ENCODE data around the gene METRNL.

The METRNL gene

DNA sequence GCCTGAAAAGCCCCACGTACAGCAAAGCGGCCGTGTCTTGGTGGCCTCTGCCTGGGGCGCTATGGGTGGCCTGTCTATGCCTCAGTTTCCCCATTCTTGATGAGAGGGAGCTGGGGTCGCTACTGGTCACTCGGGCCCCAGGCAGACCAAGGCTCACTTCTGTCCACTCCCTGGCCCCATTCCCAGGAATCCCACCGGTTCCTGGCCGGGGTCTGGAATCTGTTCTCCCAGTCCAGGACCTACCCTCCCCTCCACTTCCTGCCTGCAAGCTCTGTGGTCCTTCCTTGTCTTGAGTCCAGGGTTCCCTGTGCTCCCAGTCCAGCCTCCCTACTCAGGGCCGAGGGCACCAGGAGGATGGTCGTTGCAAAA is 24.5 kb downstream of the METRNL start:
- DNase-seq (ENCODE audit: extremely low read depth, low read depth) = no peak
- TF ChIP-seq, protein P1, sequence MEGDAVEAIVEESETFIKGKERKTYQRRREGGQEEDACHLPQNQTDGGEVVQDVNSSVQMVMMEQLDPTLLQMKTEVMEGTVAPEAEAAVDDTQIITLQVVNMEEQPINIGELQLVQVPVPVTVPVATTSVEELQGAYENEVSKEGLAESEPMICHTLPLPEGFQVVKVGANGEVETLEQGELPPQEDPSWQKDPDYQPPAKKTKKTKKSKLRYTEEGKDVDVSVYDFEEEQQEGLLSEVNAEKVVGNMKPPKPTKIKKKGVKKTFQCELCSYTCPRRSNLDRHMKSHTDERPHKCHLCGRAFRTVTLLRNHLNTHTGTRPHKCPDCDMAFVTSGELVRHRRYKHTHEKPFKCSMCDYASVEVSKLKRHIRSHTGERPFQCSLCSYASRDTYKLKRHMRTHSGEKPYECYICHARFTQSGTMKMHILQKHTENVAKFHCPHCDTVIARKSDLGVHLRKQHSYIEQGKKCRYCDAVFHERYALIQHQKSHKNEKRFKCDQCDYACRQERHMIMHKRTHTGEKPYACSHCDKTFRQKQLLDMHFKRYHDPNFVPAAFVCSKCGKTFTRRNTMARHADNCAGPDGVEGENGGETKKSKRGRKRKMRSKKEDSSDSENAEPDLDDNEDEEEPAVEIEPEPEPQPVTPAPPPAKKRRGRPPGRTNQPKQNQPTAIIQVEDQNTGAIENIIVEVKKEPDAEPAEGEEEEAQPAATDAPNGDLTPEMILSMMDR (IDR thresholded peaks at IDR 0.05; ENCODE audit: low read depth, low read length) = no peak

DNA sequence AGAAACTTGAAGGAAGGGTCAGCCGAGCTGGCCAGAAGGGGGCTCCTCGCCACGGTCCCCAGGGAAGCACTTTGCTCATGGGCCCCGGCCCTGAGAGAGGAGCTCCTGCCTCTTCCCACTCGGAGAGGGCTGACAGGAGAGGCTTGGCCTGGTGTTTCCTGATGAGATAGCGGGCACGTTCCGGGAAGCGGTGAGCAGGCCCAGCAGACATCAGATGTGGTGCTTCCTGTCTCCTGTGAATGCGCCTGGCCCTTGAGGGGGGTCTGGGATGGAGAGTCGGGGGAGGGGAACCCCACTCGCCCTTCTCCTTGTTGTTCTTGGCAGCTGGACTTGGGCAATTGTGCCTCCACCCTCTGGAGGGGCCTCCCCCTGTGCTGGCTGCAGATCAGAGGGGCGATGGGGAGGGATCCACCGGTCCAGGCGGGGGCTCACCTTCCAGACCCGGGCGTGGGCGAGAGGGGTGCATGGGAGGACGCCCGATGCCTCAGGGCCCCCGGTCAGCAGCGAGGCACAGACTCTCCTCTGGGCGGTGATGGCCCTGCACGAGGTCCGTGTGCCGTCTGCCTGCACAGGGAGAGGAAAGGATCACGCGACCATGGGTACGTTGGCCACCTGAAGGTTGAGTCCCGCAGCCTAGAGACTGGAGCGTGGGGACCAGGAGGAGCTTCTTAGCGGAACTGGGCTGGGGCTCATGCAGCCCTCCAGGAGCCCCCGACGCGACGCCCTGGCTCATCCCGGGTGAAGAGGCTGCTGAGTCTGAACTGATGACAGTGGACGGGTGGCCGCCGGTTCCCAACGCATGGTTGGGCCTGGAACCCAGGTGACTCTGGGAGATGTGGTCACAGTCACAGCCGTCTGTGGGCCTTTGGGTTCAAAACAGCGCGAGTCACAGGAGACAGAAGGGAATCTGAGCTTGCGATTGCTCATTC is 25.4 kb downstream of the METRNL start:
- no peak for DNase-seq (ENCODE audit: extremely low read depth, low read depth)
- TF ChIP-seq, protein P1 (IDR thresholded peaks at IDR 0.05; ENCODE audit: low read depth, low read length) = no peak; the same call in 1 of the 2 replicates

- DNase-seq (ENCODE audit: extremely low read depth, low read depth) = no peak
- TF ChIP-seq, protein P1 (IDR thresholded peaks at IDR 0.05; ENCODE audit: low read depth, low read length) = no peak
Measured at GRCh38 chr17:83105512-83105911, 26.1 kb downstream of the METRNL start.

- no peak for DNase-seq (ENCODE audit: extremely low read depth, low read depth)
- TF ChIP-seq, protein P1 (IDR thresholded peaks at IDR 0.05; ENCODE audit: low read depth, low read length) = no peak
Measured at GRCh38 chr17:83106056-83106588, 26.7 kb downstream of the METRNL start.

- no peak for DNase-seq (ENCODE audit: extremely low read depth, low read depth)
- TF ChIP-seq, protein P1 (IDR thresholded peaks at IDR 0.05; ENCODE audit: low read depth, low read length) = no peak
Measured at GRCh38 chr17:83106913-83107655, 27.7 kb downstream of the METRNL start.

DNA sequence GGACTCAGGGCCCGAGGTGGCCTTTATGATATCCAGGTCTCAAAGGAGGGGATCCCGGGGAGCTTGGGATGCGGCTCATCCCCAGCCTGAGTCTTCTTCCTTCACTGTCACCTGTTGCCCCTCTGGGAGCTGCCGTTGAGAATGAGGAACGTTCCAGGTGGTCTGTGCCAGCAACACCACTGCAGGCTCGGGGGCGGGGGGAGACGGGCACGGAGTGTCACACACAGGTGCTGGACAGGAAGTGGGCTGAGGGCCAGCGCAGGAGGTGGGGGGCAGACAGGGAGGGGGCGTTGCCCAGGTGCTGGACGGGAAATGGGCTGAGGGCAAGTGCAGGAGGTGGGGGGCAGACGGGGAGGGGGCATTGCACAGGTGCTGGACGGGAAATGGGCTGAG is 28.2 kb downstream of the METRNL start:
- no peak for DNase-seq (ENCODE audit: extremely low read depth, low read depth)
- TF ChIP-seq, protein P1 (IDR thresholded peaks at IDR 0.05; ENCODE audit: low read depth, low read length) = no peak

DNA sequence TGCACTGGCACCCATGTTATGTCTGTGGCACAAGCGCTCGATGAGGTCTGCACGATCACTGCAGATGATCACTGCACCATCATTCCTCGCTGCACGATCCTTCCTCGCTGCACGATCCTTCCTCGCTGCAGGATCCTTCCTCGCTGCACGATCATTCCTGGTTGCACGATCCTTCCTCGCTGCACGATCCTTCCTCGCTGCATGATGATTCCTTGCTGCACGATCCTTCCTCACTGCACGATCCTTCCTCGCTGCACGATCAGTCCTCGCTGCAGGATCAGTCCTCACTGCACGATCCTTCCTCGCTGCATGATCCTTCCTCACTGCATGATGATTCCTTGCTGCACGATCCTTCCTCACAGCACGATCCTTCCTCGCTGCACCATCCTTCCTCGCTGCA is 29.3 kb downstream of the METRNL start:
- TF ChIP-seq, protein P1 (IDR thresholded peaks at IDR 0.05; ENCODE audit: low read depth, low read length) = no peak
- no peak for DNase-seq (ENCODE audit: extremely low read depth, low read depth)

Measured in AG09319 (cell line).